Measurements from ENCODE around the gene RSBN1. TPM values are rescaled to one million over a fixed set of nuclear protein-coding genes. Genes with fewer than 3 reads are reported as not detected.

RSBN1 gene
- total RNA-seq, 1 donor from 2014 or later = 26.8 TPM

GRCh38 chr1:113745425-113745824 lies 66.9 kb downstream of the RSBN1 start:
- H3K36me3 Mint-ChIP-seq (ENCODE audit: low read depth) = peaks cover 21% of the 10 kb centered on the region
- H3K27ac Mint-ChIP-seq (ENCODE audit: unreplicated experiment) = no peak overlapping the region
- H3K27me3 Mint-ChIP-seq (ENCODE audit: low read depth) = no peaks in the 10 kb centered on the region
- no peak for TF ChIP-seq CTCF (conservative IDR thresholded peaks at IDR 0.05)
- H3K9me3 Mint-ChIP-seq = no peaks in the 10 kb centered on the region
- H3K4me3 Mint-ChIP-seq = no peak overlapping the region
- no peak for DNase-seq (ENCODE audit: low read depth, low spot score)
- peaks cover 40% of the 10 kb centered on the region for H3K4me1 Mint-ChIP-seq

- Mint-ChIP-seq H3K27me3 (ENCODE audit: low read depth) (no peaks in the 10 kb centered on the region), H3K36me3 (ENCODE audit: low read depth) (peaks cover 16% of the 10 kb centered on the region), H3K4me3 (no peak overlapping the region), H3K27ac (ENCODE audit: unreplicated experiment) (no peak overlapping the region), H3K4me1 (peaks cover 32% of the 10 kb centered on the region), H3K9me3 (no peaks in the 10 kb centered on the region)
- TF ChIP-seq CTCF (conservative IDR thresholded peaks at IDR 0.05) = no peak
- DNase-seq (ENCODE audit: low read depth, low spot score) = no peak
These were observed 68.2 kb downstream of the RSBN1 start for GRCh38 chr1:113744114-113744513.

- no peaks in the 10 kb centered on the region for H3K9me3 Mint-ChIP-seq
- peaks cover 12% of the 10 kb centered on the region for H3K36me3 Mint-ChIP-seq (ENCODE audit: low read depth)
- H3K27ac Mint-ChIP-seq (ENCODE audit: unreplicated experiment) = no peak overlapping the region
- peaks cover 23% of the 10 kb centered on the region for H3K4me1 Mint-ChIP-seq
- no peak for TF ChIP-seq CTCF (conservative IDR thresholded peaks at IDR 0.05)
- no peaks in the 10 kb centered on the region for H3K27me3 Mint-ChIP-seq (ENCODE audit: low read depth)
- no peak overlapping the region for H3K4me3 Mint-ChIP-seq
- DNase-seq (ENCODE audit: low read depth, low spot score) = no peak
These were observed 69.8 kb downstream of the RSBN1 start for GRCh38 chr1:113742515-113742914.

- H3K36me3 Mint-ChIP-seq (ENCODE audit: low read depth) = peaks cover 17% of the 10 kb centered on the region
- H3K9me3 Mint-ChIP-seq = no peaks in the 10 kb centered on the region
These were observed 77.8 kb downstream of the RSBN1 start for GRCh38 chr1:113734357-113735055.

GRCh38 chr1:113732802-113733201 lies 79.5 kb downstream of the RSBN1 start:
- Mint-ChIP-seq H3K4me3 (no peak overlapping the region), H3K9me3 (no peaks in the 10 kb centered on the region), H3K36me3 (ENCODE audit: low read depth) (peaks cover 27% of the 10 kb centered on the region), H3K27me3 (ENCODE audit: low read depth) (no peaks in the 10 kb centered on the region), H3K27ac (ENCODE audit: unreplicated experiment) (no peak overlapping the region), H3K4me1 (no peaks in the 10 kb centered on the region)
- no peak for TF ChIP-seq CTCF (conservative IDR thresholded peaks at IDR 0.05)
- no peak for DNase-seq (ENCODE audit: low read depth, low spot score)

More at GRCh38 chr1:113734357-113735055, 77.8 kb downstream of the RSBN1 start:
- TF ChIP-seq CTCF (conservative IDR thresholded peaks at IDR 0.05) = no peak
- Mint-ChIP-seq H3K27ac (ENCODE audit: unreplicated experiment) (peak overlapping the region; percentile 43), H3K4me3 (no peak overlapping the region), H3K27me3 (ENCODE audit: low read depth) (no peaks in the 10 kb centered on the region), H3K4me1 (no peaks in the 10 kb centered on the region)
- DNase-seq (ENCODE audit: low read depth, low spot score) = no peak
